ENCODE data around the gene POLR2L.
A peak's percentile ranks its signal among the peaks of the same experiment; 100 is the strongest.

The POLR2L gene

DNA sequence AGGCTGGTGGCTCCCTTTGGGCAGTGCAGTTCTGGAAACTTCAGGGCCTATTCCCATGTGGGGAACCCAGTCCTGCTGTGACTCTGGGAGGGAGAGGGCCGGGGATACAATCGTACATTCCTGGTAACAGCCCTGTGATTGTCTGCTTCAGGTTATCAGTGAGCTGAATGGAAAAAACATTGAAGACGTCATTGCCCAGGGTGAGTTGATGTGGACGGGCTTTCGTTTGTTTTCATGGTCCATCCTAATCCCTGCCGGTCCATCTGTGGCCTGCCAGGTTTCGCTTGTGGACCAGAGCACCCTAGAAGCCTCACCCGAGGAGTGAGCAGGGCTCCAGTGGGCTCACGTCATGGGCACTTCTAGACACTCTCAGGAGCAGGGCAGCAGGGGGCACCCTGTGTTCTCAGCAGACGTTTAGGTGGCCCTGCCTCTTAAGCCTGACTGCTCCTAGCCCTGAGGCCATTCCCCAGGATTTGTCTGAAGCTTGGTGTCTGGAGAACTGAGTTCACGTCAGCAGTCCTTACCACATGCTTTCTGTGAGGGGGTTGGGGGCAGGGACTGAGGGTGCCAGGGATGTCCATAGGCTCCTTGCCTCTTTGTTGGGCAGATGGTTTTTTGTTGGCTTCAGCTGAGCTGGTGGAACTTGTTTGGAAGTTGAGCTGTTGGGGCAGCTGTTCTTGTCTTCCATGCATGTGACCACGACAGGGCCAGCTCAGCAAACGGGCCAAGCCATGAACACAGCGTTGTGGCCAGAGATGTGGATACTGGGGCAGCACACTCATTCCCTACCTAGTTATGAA lies 30.7 kb downstream of the POLR2L start:
- DNase-seq (ENCODE audit: low read depth in 2 of 2), result no peak

DNA sequence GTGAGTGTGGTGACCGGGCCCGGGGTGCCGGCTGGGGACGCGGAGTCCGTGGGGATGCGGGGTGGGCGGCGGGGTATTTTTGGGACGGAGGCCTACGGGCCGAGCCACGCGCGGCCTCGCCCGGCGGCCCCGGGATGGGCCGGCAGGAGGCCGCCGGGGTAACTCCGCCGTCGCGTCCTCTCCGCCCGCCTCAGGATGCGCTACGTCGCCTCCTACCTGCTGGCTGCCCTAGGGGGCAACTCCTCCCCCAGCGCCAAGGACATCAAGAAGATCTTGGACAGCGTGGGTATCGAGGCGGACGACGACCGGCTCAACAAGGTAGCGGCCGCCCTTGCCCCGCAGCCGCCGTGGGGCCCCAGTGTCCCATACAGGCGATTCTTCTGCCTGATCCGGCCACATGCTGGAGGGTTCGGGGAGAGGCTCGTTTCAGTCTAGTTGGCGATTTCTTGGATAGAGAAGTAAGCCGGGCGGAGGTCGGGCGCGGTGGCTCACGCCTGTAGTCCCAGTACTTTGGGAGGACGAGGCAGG lies 32.2 kb downstream of the POLR2L start:
- no peak for DNase-seq (ENCODE audit: low read depth in 2 of 2)

DNA sequence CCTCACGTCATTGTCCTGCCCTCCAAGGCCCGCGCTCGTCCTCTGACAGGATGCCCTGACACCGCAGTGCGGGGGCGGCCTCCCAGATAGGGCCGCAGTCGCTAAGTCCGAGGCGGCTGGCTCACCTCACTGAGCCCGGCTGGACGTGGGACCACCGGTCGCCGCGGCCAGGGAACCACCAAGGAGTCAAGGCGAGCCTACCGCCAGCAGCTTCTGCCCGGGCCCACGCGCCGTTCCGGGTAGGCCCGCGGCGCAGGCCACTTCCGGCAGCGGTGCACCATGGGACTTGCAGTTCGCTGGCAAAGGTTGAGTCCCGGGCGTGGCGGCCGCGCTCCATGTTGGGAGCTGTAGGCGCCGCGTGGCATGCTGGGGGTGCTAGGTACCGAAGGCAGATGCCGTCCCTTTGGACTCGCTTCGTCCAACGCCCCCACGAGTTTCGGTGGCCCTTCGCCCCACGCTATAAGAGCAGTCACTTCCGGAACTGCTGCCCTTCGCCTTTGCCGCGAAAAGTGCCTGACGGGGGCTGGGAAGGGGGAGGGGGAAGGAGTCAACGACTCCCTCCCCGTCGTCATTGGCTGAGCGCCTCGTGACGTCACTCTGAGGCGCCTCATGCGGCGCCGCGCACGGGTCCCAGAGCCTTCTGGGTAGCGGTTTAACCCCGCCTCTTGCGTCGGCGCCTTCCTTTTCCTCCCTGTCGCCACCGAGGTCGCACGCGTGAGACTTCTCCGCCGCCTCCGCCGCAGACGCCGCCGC lies 32.9 kb downstream of the POLR2L start, which contains the start of gene RPLP2:
Gene RPLP2 (plus strand): TSS at position 681 of the 753 bp plus-strand sequence. CDS start 268 bp downstream, outside the sequence.
- peak; percentile 94 for DNase-seq (ENCODE audit: low read depth in 2 of 2)

DNA sequence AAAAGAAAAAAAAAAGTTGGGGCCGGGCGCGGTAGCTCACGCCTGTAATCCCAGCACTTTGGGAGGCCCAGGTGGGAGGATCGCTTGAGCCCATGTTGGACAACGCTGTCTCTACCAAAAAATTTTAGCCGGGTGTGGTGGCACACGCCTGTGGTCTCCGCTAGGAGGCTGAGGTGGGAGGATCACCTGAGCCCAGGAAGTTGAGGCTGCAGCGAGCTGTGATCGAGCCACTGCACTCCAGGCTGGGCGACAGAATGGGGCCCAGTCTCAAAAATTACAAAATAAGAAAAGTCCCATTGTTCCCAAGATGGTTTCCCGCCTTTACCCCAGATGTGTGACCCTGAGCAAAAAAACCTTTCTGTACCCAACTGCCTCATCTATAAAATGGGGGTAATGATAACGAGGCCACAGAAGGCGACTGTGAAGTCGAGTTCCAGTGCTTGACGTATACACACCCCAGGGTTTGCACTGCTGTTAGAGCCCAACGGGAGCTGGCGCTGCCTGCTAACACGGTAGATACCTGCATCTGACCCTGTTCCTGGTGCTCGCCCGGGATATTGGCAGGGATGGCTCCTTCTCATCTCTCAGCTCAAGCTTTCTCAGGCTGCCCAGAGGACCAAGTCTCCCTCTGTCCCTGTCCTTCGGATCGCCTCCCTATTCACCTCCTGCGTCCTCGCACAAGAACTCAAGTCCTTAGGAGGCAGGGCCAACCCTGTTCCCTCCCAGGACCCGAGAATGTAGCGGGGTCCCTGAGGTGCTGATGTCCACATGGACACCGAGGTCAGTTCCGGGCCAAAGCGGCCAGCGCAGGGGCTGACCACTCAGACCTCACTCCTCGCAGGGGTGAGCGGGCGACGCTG lies 33.7 kb downstream of the POLR2L start:
- DNase-seq (ENCODE audit: low read depth in 2 of 2), result no peak

DNA sequence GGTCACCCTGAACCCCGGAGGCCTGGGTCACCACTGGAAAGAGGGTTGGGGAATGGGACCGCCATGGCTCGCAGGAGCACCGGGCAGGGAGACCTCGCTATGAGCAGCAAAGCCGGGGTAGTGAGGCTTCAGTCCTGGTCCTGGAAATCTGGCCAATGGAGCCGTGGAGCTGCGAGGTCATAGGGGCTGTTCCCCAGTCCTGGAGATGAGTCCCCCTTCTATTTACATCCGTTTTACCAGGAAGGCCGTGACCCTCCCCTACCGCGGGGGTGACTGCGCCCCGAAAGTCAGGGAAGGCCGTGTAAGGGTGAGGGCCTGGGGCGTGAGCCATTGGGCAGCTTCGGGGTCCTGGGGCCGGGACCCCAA lies 37.7 kb downstream of the POLR2L start:
- no peak for DNase-seq (ENCODE audit: low read depth in 2 of 2)

DNA sequence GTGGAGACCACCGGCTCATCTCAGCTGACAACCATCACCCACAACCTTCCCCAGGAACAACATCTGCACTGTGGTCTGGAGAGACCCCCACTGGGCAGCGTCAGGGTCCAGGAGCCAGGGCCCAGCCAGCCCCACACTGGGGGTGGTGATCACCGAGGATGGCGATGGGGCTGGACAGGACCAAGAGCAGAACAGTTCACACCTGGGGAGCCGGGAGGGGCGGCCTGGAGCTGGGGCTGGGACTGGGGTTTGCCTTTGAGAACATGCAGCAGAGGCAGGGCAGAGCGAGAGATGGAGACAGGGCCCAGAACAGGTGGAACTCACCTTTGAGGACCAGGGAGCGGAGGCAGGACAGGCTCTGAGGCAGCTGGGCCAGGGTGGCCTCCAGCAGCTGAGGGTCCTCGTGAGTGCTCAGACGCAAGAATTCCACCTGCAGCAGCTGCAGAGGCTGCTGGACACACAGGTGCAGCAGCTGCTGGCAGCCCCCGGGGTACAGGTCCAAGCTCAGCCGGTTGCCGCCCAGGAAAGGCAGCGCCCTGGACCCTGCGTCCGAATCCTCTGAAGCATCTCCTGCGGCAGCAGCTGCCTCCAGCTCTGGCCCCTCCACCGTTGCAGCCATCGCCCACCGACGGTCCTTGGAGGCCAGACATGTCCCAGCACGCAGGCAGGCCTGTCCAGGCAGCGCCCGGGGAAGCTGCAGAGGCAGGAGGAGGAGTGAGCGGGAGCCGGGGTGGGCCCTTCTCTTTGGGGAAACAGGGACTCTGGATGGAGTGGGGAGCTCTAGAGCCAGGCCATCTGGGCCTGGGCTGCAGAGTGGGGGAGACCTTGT lies 38.3 kb downstream of the POLR2L start:
- DNase-seq (ENCODE audit: low read depth in 2 of 2), result no peak

DNA sequence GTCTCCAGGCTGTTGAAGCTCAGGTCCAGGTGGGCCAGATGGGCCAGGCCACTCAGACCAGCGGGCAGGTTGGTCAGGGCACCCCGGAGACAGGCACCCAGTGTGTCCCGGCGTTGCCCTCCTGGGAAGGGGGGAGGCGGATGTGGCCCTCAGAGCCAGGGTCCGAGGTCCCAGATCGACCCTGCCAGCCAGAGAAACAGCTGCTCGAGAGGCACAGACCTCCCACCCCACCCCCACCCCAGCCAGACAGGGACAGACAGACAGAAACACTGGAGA lies 38.9 kb downstream of the POLR2L start:
- no peak for DNase-seq (ENCODE audit: low read depth in 2 of 2)

DNA sequence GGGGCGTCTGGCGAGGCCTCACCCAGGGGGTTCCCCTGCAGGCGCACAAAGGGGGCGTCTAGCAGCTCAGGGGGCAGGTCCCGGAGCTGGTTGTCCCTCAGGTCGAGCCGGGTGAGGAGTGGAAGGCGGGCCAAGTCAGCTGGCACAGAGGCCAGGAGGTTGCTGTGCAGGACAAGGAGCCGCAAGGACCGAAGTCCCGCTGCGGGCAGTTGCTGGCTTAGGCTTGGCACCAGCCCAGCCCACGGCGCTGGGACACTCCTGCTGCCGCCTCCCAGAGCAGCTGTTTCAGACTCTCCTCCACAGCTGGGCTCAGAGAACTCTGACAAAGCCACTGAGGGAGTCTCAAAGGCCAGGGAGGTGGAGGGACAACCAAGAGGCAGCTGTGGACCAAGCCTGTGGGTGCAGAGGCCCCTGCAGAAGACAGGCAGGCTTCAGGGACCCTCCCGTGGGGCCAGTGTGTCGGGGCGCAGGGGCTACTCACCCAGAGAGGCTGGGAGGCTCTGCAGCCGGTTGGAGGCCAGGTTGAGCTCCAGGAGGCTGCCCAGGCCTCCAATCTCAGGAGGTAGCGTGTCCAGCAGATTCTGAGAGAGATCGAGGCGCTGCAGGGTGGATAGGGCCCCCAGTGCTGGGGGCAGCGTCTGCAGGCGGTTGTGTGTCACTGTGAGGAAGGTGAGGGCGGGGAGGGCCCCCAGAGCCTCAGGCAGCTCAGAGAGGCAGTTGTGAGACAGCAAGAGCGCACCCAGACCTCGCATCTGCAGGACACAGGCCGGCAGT lies 39.4 kb downstream of the POLR2L start:
- no peak for DNase-seq (ENCODE audit: low read depth in 2 of 2)

DNA sequence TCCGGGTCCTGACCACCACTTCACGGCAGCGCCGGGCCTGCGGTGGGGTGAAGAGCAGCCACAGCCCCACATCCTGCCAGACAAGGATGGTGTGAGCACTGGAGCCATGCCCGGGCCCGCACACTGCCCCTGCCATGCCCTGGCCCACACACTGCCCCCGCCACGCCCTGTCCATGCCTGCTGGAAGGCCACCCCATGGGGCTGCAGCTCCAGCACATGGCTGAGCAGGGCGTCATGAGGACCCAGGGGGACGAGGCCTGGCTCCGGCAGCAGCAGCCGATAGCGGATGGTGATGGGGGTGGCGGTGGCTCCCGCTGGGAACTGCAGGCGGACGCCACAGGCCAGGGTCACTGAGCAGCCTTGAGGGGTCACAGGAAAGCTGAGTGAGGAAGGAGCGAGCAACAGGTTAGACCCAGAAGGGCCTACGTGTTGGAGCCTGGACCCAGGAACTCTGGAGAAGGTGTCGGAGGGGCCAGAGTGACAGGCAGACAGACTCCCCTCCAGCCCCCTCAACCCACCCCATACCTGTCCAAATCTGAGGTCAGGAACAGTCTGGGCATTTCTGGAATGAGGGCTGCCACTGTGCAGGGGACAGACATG lies 40.2 kb downstream of the POLR2L start:
- DNase-seq (ENCODE audit: low read depth in 2 of 2), result no peak

DNA sequence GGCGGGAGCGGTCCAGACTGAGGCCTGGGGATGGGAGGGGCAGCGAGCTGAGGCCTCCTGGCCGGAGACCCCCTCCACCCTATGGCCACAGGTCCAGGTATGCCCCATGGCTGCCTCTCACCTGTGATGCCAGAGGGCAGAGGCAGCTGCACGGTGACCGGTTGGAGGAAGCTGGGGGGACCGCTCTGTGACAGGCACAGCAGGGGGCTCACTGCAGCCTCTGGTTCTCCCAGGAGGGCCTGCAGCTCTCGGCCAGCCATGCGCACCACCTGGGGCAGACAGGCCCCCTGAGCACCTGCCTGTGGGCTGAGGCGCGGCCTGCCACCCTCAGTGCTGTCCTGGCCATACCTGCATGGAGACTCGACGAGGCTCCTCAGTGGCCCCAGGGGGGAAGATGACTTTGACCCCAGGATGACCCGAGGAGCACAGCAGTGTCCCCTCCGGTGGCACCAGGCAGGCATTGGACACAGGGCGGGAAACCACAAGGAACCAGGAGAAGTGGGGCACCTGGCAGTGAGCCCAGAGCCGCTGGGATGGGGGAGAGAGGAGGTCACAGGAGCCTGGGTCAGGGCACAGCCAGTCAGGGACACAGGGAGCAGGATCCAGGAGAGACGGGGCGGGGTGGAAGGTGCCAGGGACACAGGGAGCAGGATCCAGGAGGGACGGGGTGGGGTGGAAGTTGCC lies 41.1 kb downstream of the POLR2L start:
- DNase-seq (ENCODE audit: low read depth in 2 of 2), result no peak

DNA sequence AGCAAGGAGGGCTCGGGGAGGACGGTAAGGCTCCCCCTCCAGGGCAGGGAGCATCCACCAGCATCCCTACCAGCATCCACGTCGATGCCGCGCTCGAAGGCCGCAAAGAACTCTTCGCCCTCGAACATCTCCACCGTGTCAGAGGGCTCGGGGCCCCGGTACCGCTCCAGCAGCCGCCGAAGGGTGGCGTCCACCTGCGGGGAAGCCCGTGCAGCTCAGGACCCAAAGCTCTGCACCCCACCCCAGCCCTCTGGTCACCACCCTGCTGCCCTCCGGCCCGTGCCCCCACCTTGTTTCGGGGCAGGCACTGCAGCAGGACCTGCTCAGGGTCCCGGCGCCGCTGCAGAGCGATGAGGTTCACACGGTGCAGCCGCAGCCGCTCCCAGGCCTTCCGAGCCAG lies 41.9 kb downstream of the POLR2L start:
- no peak for DNase-seq (ENCODE audit: low read depth in 2 of 2)

DNA sequence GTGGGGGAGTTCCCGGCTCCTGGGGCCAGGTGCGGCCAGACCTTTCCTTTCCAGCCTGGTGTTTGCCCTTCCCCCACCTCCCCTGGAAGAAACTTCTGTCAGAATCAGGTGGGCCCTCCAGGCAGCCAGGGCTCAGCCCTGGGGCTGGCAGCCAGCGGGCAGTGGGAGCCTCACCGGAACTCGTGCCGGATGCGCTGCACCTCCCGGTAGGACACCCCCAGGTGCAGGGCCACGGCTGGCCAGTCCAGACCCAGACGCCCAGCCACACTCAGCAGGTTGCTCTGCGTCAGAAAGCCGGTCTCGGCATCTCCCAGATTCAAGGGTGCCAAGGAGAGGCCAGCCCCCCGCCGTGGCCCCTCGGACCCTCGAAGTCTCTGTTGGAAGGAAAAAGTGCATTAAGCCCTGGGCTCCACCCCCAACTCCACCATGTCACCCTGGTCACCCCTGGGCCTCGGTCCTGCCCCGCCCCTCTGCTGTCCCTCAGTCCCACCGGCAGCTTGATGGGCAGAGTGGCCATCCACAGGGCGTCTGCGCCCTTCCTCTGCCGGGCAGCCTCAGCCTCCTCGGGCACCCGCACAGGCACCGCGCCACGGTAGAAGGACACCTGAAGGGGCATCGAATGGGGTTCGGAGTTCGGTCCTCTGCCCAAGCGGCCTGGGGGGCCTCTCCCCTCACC lies 42.5 kb downstream of the POLR2L start:
- DNase-seq (ENCODE audit: low read depth in 2 of 2), result no peak

DNA sequence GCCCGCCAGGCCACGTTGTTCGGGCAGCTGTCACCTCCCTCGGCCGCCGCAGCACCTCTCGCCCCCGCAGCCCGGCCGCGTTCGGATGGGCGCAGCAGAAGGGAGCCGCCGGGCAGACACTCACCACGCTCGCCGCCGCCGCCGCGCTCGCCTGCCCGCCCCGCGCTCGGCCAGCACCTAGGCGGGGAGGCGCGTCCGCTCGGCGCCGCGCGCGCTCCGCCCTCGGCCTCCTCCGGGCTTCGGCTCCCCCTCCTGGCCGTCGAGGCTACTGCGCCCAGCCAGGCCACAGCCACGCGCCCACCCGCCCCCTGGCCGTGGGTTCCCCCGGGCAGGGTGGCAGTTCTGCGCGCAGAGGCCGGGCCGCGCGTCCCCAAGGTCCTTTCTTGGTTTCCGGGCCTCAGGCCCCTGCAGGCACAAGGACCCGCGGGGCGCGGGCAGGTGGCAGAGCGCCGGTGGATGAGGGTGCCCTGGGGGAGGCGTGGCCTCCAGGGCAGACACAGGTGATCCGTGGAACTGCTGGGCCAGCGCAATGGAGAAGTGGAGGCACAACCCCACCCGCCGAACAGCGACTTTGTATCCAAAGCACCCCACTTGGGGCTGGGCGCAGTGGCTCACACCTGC lies 44.1 kb downstream of the POLR2L start, which contains the start of gene SLC25A22:
Gene SLC25A22 (minus strand): TSS at position 189 of the 621 bp plus-strand sequence. CDS start 3,275 bp downstream, outside the sequence.
- DNase-seq (ENCODE audit: low read depth in 2 of 2), result peak; percentile 75 to 87

DNA sequence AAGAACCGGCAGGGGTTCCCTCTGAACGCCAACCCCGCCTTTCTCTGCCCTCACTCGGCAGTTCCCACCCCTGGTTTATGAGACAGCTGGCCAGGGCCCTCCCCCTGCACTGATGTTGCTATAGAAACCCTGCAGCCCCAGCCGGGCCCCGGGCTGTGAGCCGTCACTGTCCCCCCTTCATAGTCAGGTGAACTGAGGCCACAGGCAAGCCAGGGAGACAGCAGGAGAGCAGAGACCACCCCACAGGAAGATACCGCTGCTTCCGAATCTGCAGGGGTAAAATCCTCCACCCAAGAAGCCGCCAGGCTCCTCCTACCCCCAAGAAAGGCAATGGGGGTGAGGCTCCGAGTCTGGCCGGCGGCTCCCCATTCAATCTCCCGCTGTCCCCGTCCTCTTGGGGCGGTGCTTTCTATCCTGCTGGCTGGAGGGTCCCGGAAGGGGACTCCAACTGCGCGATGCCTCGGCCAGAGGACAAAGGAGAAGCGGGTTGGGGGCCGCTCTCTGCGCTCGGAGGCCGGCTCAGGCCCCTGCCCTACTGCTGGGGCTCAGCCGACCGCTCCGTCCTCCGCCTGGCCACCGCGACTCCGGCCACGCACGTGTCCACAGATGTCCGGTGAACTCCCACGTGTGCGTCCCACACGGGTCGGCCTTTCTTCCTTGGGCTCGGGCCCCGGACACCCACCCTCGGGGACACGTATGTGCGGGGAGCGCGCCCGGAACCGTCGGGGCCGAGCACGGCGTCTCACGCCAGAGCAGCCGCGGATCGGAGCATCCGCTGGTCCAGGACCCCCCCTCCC lies 44.8 kb downstream of the POLR2L start:
- peak; percentile 43 to 64 for DNase-seq (ENCODE audit: low read depth in 2 of 2)

DNA sequence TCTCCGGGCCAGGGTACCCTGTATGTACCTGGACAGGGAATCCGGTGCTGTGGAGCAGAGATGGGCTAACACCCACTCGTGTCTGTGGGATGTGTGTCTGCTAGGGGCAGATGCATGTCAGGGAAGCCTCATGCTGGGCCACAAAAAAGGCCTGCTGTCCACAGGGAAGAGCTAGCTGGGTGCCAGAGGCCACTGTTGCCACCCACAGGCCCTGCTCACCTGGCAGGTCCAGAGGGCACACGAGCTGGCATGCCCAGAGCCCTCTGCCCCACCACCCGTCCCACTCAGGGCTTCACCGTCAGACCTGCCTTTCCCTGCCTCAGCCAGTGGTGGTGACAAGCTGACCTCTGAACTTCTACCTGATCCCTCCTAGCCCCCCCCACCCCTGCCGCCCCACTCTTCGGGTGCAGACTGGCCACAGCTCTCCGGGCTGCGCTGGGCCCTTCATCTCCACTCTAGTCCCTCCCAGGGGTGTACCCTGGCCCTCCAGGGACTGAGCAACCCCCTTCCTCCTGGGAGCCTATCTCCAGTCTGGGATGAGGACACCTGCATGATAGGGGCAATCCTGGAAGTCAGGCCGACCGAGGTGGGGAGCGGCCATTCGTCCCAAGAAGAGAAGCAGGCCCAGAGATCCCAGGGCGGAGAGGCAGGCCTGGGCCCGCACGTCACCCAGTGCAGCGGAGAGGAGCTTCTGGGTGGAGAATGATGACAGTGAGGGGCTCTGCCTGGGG lies 45.6 kb downstream of the POLR2L start:
- DNase-seq (ENCODE audit: low read depth in 2 of 2), result no peak

DNA sequence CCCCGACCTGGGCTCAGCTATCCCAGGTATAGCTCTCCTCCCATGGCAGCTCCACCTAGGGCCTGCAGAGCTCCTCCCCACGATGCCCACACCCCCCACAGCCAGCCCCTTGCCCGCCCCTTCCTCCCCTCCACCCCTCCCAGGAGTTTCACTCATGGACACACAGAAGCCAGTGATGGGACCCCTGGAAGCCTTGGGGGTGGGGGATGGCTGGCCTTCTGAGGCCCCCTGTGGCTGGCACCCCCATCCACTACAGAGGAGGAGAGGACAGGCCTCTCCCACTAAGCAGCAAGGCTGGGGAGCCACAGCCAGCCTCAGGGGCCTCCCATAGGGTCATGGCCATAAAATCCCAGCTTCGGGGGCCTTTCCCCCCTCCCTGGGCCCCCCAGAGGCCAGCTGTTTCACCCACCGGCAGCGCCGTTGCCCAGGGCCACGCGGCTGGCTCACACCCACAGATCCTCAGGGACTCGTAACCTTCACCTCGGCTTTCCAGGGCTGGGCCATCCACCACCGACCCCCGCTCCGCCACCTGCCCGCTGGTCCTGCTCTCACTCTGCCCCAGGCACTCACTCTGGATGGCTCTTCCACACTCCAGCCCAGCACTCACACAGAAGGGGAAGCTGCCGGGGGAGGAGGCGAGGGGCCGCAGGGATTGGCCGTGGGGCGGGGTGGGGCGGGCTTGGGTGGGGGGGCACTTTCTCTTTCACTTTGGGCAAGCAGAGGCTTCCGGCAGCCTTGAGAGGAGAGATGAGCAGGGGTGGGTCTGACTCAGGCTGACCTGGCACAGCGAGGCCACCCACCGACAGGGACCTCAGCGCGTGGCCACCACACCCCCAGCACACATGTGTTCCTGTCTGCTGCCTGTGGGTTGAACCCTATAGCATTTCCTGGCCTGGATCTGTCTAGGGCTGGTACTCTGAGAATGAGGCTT lies 46.4 kb downstream of the POLR2L start:
- DNase-seq (ENCODE audit: low read depth in 2 of 2), result peak; percentile 73

Measured in stimulated activated CD4-positive, alpha-beta T cell treated with anti-CD3 and anti-CD28 coated beads, Interleukin-1b, Interleukin-23, amount 100 ng/mL, for 4 hours (primary cell).